Limb (tissue), 2 donors: ENCODE data around the gene XIRP1.

Source experiments
- DNase-seq, 2 donors: peaks; one replicate each; pipeline ENCODE4 v3.0.0-alpha.2; 2016; ENCODE audit errors: extremely low spot score in 2 of 2

Gene XIRP1

GRCh38 chr3:39169712-39170111 lies 22.7 kb downstream of the XIRP1 start:
- DNase-seq = no peak

DNA sequence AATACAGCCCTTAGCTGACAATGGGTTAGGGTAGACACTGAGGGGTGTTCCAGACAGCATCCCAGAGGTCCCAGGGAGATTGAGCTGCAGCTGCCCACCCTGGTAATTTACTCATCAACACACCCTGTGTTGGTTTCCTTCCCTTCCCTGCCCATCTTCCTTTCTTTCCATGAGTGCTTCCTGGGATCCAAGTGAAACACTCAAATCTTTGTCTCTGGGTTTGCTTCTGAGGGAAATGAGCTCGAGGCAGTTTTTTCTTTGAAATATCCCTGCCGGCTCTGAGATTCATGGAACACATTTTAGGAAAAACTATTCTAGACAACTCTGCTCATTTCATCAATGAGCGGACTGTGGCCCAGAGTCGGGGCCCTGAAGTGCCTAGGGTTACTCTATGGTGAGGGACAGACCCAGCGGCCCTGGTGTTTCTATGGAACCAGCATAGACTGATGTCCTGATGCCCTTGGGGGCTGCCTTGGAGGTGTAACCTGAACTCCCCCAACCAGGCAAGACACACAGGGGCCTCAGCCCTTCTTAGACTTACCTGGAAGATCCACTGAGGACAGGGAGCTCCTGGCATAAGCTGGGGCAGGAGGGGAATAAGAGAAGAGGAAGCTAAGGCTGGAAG lies 24.1 kb downstream of the XIRP1 start:
- no peak for DNase-seq

DNA sequence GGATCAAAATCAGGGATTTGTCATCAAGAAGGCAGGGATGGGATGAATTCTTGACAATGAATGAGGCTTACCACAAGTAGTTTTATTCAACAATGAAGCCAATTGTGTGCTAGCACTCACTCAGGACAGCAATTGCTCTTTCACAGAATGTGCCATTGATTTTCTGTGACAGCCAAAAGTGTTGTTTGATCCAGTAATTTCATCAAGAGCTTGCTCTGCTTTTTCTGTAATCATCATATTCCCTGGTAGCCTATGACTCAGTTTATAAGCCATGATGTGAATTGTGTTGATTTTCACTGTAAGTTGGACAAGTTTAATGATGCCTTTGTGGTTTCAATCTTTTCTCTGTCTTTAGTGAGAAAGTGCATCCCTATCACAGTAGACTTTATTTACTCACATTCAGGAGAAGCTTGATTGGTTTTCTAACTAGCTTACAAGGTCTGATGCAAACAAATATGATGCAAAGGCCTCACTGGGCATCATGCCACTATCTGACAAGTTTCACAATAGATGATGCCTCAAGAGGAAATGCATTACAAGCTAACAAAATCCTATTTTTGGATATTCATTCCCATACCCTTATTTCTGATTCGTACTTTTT lies 25.4 kb downstream of the XIRP1 start:
- no peak for DNase-seq

DNA sequence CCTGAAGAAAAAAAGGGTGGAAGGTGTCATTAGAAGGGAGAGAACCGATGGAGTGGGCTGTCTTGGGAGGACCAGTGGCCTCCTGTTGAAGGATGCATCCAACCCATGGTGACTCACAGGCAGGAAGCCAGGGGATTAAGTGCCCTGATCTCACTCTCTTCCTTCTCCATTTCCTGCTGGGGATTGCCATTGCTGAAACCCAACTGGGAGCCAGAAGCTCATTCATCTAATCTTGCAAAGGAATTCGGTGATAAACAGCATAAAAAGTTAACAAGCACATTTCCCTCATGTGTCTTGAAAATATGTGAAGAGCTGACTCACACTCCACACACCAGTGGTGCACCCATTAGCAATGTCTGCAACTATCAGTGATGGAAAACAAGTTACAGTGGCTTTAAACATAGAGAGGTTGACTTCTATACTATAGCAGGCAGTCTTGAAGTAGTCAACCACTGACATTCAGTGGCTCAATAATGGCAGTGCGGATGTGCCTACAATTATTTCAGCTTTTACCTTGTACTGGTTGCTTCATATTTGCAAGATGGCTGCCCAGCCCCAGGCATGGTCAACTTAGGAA lies 26.2 kb downstream of the XIRP1 start:
- no peak for DNase-seq

GRCh38 chr3:39165518-39165917 lies 26.9 kb downstream of the XIRP1 start:
- DNase-seq = no peak

DNA sequence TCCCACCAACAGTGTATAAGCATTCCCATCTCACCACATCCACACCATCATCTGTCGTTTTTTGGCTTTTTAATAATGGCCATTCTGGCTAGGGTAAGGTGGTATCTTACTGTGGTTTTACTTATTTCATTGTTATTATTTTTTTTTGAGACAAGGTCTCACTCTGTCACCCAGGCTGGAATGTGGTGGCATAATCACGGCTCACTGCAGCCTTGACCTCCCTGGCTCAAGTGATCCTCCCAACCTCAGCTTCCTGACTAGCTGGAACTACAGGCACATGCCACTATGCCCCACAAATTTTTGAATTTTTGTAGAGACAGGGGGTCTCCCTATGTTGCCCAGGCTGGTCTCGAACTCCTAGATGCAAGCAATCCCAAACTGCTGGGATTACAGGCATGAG lies 28.0 kb downstream of the XIRP1 start:
- no peak for DNase-seq

DNA sequence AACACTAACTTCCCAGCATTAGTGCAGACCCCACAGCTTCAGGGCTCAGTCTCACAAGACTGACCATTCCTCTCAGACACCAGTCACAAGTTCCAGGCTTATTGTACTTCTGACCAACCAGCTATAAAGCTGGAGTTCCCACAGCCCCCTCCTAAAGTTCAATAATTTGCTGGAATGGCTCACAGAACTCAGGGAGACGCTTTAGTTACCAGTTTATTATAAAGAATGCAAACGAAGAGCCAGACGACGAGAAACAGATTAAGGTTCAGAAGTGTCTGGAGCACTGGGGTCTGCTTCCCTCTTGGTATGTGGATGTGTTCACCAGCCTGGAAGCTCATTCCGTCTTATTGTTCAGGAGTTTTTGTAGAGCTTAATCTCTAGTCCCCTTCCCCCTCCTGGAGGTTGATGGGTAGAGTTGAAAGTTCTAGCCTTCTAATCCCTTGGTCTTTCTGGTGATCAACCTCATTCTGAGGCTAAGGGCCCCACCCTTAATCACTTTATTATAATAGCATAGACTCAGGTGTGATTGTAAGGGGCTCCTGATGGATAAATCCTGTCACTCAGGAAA lies 34.2 kb downstream of the XIRP1 start:
- DNase-seq = no peak

GRCh38 chr3:39157359-39157758 lies 35.0 kb downstream of the XIRP1 start:
- DNase-seq = no peak

DNA sequence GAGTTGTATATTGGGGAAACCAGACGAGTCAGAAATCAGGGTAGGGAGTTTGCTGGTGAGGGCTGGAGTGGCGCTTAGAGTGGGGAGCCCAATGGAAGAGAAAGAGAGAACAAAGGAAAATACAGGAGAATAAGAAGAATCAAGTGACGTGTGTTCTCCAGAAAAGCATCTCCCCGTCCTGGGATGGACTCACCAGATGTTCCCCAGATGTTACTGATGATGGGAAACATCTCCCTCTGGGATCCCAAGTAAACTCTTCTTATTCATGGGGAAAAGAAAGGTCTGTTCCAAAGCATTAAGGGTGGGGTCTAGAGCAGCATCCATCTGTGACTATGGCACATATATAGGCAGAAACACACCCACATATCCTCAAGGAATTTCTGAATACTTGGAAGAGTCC lies 36.0 kb downstream of the XIRP1 start:
- DNase-seq = no peak

GRCh38 chr3:39154280-39155021 lies 37.9 kb downstream of the XIRP1 start:
- DNase-seq = peak in 1 of 2 donors; percentile 46

DNA sequence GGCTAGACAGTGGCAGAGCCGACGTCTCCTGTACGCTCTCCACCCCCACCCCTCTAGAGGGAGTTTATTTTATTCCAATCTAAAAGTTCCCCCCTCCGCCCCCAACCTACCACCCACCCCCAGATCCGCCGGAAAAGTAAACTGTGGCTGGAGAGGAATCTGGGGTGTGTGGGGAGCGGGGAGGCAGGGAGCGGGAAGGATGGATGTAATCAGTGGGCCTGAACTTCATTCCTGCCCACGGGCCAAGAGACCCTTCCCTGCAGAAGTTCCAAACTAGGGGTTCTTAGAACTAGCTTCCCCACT lies 38.5 kb downstream of the XIRP1 start:
- no peak for DNase-seq

- DNase-seq = peak; percentile 51 to 80
Observed at GRCh38 chr3:39150803-39151631, 41.4 kb downstream of the XIRP1 start.

GRCh38 chr3:39150148-39150802 lies 42.1 kb downstream of the XIRP1 start:
- no peak for DNase-seq

DNA sequence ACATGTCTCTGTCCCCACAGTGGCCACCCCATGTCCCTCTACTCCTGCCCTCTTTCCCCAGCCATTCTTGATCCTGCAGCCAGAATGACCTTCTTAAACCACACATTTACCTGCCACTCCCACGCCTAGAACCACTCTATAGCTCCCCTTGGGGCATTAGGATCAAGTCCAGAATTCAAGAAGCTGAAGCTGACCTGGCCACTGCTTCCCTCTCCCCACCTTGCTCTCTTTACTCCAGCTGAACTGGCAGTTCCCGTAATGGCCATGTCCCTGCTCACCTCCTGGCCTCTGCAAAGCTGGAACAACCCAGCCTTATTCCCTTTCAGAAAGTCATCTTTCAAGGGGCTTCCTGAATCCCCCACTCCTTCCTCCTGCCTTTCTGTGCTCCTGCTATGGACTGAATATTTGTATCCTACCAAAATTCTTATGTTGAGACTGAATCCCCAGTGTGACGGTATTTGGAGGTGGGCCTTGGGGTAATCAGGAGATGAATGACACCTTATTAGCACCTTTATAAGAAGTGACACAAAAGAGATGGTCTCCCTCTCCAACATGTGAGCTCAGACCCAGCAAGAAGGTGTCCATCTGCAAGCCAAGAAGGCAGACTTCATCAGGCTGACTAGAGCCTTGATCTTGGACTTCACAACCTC lies 42.8 kb downstream of the XIRP1 start:
- DNase-seq = no peak

- no peak for DNase-seq
Observed at GRCh38 chr3:39149059-39149455, 43.3 kb downstream of the XIRP1 start.

GRCh38 chr3:39148435-39149058 lies 43.8 kb downstream of the XIRP1 start:
- DNase-seq = no peak

- no peak for DNase-seq
Observed at GRCh38 chr3:39147711-39148434, 44.5 kb downstream of the XIRP1 start.

- peak; percentile 43 to 73 for DNase-seq
Observed at GRCh38 chr3:39146611-39147591, 45.5 kb downstream of the XIRP1 start.
